Kidney tubule cell (primary cell): ENCODE data around the gene FGF18.
"Not testable (repeated sequence)": the region's sequence is repeated elsewhere in the genome, so short reads cannot be mapped to it uniquely, and the experiment has no call there.

Experiments used
- DNase-seq: peaks from one replicate; pipeline ENCODE4 v3.0.0-alpha.2; 2018; ENCODE audit warnings: low spot score

FGF18 gene, protein sequence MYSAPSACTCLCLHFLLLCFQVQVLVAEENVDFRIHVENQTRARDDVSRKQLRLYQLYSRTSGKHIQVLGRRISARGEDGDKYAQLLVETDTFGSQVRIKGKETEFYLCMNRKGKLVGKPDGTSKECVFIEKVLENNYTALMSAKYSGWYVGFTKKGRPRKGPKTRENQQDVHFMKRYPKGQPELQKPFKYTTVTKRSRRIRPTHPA

GRCh38 chr5:171418982-171419687, at the start of gene FGF18:
Gene FGF18, plus strand, starts transcription at chr5:171419647. Its CDS starts 553 bp downstream, at chr5:171420200.
- peak; percentile 53 for DNase-seq

DNA sequence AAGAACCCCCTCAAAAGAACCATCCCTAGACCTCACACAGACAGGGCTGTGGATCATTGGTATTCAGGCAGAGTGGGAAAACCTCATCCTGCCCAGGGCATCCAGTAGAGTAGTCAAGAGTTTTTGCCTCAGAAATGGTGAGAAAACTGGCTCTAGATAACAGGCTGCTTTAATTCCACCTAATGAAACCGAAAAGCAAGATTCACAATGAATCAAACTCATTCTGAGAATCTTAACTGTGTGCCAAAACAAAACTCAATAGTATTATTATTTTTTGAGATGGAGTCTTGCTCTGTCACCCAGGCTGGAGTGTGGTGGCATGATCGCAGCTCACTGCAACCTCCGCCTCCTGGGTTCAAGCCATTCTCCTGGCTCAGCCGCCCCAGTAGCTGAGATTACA, 49.5 kb upstream of the FGF18 start:
- no peak for DNase-seq

DNA sequence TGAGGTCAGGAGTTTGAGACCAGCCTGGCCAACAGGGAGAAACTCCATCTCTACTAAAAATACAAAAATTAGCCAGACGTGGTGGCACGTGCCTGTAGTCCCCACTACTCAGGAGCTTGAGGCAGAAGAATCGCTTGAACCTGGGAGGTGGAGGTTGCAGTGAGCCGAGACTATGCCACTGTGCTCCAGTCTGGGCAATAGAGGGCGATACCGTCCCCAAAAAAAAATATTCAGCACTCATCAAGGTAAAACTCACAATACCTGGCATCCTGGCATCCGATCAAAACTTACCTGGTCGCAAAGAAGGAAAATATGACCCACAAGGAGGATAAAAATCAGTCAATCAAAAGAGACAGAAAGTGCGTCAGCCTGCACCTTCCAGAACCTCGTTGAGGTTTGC, 48.6 kb upstream of the FGF18 start:
- DNase-seq = not testable (repeated sequence)

- no peak for DNase-seq
Observed at GRCh38 chr5:171371326-171371725, 48.1 kb upstream of the FGF18 start.

DNA sequence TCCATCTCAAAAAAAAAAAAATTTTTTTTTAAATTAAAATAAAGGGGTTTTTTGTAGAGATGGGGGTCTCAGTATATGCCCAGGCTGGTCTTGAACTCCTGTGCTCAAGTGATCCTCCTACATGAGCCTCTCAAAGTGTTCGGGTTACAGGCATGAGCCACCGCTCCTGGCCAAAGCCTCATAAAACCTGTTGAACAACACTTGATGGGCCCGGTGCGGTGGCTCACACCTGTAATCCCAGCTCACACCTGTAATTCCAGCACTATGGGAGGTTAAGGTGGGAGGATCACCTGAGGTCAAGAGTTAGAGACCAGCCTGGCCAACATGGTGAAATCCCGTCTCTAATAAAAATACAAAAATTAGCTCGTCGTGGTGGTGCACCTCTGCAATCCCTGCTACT, 39.5 kb upstream of the FGF18 start:
- no peak for DNase-seq

GRCh38 chr5:171384416-171384815, 35.0 kb upstream of the FGF18 start:
- DNase-seq = peak; percentile 31

- peak; percentile 74 for DNase-seq
Observed at GRCh38 chr5:171384999-171385398, 34.4 kb upstream of the FGF18 start.

GRCh38 chr5:171386006-171386671, 33.3 kb upstream of the FGF18 start:
- DNase-seq = no peak

DNA sequence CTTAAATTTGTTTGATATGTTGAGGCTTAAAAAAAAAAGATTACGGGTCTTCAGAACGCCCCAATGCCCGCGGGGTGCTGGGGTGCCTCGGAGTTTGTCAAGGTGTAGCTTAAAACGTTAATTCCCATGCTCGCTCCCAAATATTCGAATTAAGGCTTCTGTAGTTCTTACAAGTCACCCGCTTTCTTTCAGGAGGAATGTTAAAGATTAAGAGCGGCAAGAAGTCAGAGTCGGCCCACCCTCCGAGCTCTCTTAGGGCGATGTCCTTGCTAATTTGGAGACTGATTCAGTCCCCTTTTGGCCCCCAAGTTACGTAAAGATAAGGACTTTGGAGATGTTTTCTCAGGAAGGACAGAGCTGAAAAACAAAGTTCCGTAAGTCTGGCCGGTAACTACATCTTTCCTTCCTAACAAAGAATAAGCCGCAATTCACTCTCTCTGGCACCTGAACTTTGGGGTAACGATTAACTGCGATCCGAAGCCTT, 32.5 kb upstream of the FGF18 start:
- DNase-seq = no peak

DNA sequence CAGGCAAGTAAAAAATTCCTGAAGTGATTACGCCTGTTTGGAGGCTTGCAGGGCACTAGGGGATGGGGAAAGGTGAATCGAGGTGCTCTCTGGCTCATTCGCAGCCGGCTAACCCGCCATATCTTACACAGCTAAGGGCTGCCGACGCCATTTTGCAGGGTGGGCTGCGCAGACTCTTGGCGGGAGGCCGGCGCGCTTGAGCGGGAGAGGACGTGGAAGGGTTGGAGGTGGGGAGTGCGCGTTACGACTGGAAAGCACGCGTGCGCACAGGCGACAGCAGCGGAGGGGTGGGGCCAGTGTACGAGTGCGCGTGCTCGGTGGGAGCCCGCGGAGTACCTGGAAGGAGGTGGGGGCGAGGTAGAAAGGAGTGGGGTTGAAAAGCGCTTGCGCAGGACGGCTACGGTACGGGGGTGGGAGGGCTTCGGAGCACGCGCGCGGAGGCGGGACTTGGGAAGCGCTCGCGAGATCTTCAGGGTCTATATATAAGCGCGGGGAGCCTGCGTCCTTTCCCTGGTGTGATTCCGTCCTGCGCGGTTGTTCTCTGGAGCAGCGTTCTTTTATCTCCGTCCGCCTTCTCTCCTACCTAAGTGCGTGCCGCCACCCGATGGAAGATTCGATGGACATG, 32.0 kb upstream of the FGF18 start, which contains the start of gene NPM1:
NPM1 (plus strand) TSS at position 505 of the 625 bp plus-strand sequence; CDS start at position 605, 100 bp downstream.
- peak; percentile 99 for DNase-seq

DNA sequence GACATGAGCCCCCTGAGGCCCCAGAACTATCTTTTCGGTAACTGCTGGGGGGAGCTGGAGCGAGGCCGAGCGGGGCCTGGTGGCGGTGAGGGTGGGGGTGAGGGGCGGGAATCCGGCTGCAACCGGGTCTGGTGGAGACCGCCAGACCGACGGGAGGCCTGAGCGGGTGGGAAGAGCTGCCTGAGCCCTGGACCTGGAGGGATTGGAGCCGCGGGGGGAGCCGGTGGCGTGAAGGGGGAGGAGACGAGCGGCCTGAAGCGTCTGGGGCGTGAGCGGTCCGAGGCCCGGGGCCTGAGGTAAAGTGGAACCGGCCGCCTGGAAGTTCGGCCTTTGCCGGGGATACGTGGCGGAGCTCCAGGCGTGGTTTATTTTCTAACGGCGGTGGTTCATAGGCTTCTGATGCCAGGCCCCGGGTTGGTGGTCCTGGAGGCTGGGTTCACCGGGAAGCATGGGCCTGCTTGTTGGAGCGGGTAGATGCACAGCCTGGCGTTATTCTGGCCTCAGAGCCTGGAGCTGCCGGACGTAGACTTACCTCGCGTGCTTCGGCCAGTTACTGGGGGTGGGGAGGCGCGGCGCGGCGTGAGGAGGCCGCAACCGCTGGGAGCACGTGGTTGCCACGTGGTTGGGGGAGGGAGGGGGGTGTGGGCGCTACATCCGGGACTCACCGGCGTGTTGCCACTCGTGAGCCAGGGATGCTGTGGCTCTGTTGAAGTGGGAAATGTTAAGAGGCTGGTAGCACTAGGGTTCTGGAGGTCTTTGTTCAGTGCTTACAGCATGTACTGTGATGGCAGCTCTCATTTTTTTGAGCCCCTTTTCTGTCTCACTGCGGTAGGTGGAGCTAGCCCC, 31.3 kb upstream of the FGF18 start:
- peak; percentile 72 for DNase-seq

DNA sequence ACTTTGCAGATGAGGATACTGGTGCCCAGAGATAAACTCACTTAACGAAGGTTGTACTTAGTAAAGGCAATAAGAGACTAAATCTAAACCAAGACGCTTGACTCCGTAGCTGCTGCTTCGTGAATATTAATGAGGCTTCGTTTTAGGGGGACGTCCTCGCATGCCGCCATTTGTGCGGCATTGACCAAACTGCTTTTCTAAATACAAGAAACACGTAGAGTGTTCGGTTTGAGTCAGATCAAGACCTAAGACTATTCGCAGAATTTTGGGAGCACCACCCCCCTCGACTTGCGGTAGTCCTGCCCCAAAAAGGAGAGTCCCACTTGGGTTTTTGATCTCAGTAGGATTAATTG, 30.7 kb upstream of the FGF18 start:
- DNase-seq = no peak

- DNase-seq = no peak
Observed at GRCh38 chr5:171390883-171391677, 28.4 kb upstream of the FGF18 start.

DNA sequence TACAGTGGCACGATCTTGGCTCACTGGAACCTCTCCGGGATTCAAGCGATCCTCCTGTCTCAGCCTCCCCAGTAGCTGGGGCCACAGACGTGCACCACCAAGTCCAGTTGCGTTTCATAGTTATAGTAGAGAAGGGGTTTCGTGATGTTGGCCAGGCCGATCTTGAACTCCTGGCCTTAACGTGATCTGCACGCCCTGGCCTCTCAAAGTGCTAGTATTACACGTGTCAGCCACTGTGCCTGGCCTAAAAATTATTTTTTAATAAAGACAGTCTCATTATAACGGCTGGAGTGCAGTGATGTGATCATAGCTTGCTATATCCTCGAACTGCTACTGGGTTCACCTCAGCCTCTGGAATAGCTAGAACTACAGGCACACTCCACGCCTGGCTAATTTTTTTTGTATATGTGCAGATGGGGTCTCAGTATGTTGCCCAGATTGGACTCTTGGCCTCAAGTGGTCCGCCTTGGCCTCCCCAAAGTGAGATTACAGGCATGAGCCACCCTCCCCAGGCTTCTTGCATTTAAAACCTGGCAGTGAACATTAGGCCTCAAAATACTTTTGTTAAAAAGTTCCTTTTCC, 27.4 kb upstream of the FGF18 start:
- no peak for DNase-seq

GRCh38 chr5:171392585-171393159, 26.8 kb upstream of the FGF18 start:
- DNase-seq = no peak

DNA sequence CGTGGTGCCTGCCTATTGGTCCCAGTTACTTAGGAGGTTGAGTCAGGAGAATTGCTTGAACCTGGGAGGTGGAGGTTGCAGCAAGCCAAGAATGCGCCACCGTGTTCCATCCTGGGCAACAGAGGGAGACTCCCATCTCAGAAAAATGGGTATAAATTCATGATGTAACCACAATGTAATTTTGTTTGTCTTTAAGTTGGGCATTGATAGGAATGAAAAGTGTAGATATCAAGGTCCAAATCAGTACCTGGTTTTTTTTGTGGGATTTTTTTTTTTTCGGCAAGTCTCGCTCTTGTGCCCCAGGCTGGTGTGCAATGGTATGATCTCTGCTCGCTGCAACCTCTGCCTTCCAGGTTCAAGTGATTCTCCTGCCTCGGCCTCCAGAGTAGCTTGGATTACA, 24.4 kb upstream of the FGF18 start:
- DNase-seq = no peak

- not testable (repeated sequence) for DNase-seq
Observed at GRCh38 chr5:171396583-171396982, 22.9 kb upstream of the FGF18 start.

- no peak for DNase-seq
Observed at GRCh38 chr5:171397190-171397589, 22.3 kb upstream of the FGF18 start.

- DNase-seq = no peak
Observed at GRCh38 chr5:171397599-171397998, 21.8 kb upstream of the FGF18 start.

DNA sequence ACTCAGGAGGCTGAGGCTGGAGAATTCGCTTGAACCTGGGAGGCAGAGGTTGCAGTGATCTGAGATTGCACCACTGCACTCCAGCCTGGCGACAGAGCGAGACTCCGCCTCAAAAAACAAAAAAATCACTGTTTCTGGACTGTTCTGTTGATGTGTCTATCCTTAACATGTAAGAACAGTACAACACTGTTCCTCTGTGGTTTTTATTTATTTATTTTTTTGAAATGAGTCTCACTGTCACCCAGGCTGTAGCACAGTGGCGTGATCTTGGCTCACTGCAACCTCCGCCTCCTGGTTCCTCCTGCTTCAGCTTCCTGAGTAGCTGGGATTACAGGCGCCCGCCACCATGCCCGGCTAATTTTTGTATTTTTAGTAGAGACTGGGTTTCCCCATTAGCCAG, 20.8 kb upstream of the FGF18 start:
- DNase-seq = not testable (repeated sequence)
